ENCODE data around the gene NKAIN1. TPM values are rescaled to one million over a fixed set of nuclear protein-coding genes. Genes with fewer than 3 reads are reported as not detected.
"Not testable (repeated sequence)": the region's sequence is repeated elsewhere in the genome, so short reads cannot be mapped to it uniquely, and the experiment has no call there.

Gene NKAIN1
- total and polyA plus RNA-seq, 2 donors (not counting 1 experiment from before 2014, with no cell fraction given), result not detected

DNA sequence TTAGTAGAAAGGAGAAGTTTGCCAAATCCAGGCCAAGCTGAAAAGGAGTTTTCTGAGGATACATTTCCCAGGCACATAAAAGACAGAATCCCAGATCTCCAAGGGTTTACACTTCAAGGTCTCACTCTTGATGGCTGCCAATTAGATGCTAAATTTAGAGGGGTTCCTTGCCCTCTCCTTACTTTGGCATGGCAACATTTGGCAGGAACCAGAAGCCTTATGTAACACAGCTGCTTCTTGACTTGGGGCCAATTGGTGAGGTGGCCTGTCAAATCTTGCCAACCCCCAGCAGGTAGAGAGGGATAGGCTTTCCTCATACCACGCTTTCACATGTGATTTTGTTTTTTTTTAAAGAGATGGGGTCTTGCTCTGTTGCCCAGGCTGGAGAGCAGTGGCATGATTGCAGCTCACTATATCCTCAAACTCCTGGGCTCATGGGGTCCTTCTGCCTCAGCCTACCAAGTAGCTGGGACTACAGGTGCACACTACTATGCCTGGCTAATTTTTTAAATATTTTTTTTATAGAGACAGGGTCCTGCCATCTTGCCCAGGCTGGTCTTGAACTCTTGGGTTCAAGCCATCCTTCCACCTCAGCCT, 25.2 kb upstream of the NKAIN1 start:
- H3K4me1 Mint-ChIP-seq, result no peaks in the 10 kb centered on the region
- no peak overlapping the region for H2AFZ ChIP-seq (ENCODE audit: insufficient read depth, low read depth, low read length, poor library complexity, severe bottlenecking)
- no peaks in the 10 kb centered on the region for H3K79me2 ChIP-seq (ENCODE audit: control insufficient read depth, insufficient read depth, low read length)
- no peaks in the 10 kb centered on the region for H3K27me3 Mint-ChIP-seq
- H3K4me1 ChIP-seq (ENCODE audit: control insufficient read depth in 2 of 2, insufficient read depth in 2 of 2, low read length in 2 of 2), result no peaks in the 10 kb centered on the region
- H3K9ac ChIP-seq (ENCODE audit: low read length), result no peak overlapping the region
- H3K4me3 Mint-ChIP-seq, result no peak overlapping the region
- no peaks in the 10 kb centered on the region for H4K20me1 ChIP-seq (ENCODE audit: control insufficient read depth, insufficient read depth, low read length, poor library complexity, severe bottlenecking)
- TF ChIP-seq CTCF (IDR thresholded peaks at IDR 0.05) (no peak), EZH2 (IDR thresholded peaks at IDR 0.05; ENCODE audit: borderline replicate concordance, insufficient read depth, low read depth, low read length, poor library complexity, severe bottlenecking) (no peak)
- ATAC-seq (ENCODE audit: low read depth) (no peak), DNase-seq (no peak)
- intact Hi-C loops (cut with micrococcal nuclease), result no loop called here
- no peaks in the 10 kb centered on the region for H3K9me3 Mint-ChIP-seq (ENCODE audit: insufficient read depth)
- no CpG with 5 or more reads among the region's 1 CpG for WGBS (ENCODE audit: insufficient coverage)
- CTCF ChIA-PET, result interaction anchor here (0.8 kb wide), 1 partner anchor 8 kb away, joined by 3 read pairs; no protein-coding TSS in a partner anchor
- H3K27ac Mint-ChIP-seq, result no peak overlapping the region
- H3K36me3 ChIP-seq (replicated peaks in 1 of 2; ENCODE audit: control extremely low read depth in 1 of 2, control insufficient read depth in 1 of 2, extremely low read depth in 1 of 2, insufficient read depth in 2 of 2, low read length in 1 of 2), result peaks cover 23 to 70% of the 10 kb centered on the region in 2 experiments
- POLR2A ChIA-PET, result no interaction called here
- H3K4me3 ChIP-seq (ENCODE audit: control extremely low read depth in 1 of 5, extremely low read depth in 1 of 5, insufficient read depth in 1 of 5, low read depth in 2 of 5, low read length in 4 of 5), result no peak overlapping the region
- no peaks in the 10 kb centered on the region for H3K27me3 ChIP-seq (replicated peaks in 1 of 4; ENCODE audit: control extremely low read depth in 1 of 4, control insufficient read depth in 3 of 4, insufficient read depth in 4 of 4, low read length in 3 of 4)
- H3K4me2 ChIP-seq (replicated peaks; ENCODE audit: low read depth, low read length, poor library complexity, severe bottlenecking), result no peak overlapping the region
- H3K27ac ChIP-seq (ENCODE audit: low read length in 2 of 2), result no peak overlapping the region
- no peaks in the 10 kb centered on the region for H3K9me3 ChIP-seq (ENCODE audit: control extremely low read depth in 1 of 3, control insufficient read depth in 2 of 3, insufficient read depth in 1 of 3, low read length in 2 of 3)

GRCh38 chr1:31263408-31263807, 23.7 kb upstream of the NKAIN1 start:
- WGBS (ENCODE audit: insufficient coverage), result 100% methylated on average over 2 of the region's 3 CpGs
- H3K4me1 ChIP-seq (ENCODE audit: control insufficient read depth in 2 of 2, insufficient read depth in 2 of 2, low read length in 2 of 2), result no peaks in the 10 kb centered on the region
- ChIA-PET POLR2A (no interaction called here), CTCF (no interaction called here)
- intact Hi-C loops (cut with micrococcal nuclease), result no loop called here
- no peak overlapping the region for H3K4me2 ChIP-seq (replicated peaks; ENCODE audit: low read depth, low read length, poor library complexity, severe bottlenecking)
- H2AFZ ChIP-seq (ENCODE audit: insufficient read depth, low read depth, low read length, poor library complexity, severe bottlenecking), result no peak overlapping the region
- no peak overlapping the region for H3K27ac Mint-ChIP-seq
- no peaks in the 10 kb centered on the region for H3K9me3 ChIP-seq (ENCODE audit: control extremely low read depth in 1 of 3, control insufficient read depth in 2 of 3, insufficient read depth in 1 of 3, low read length in 2 of 3)
- no peak overlapping the region for H3K4me3 Mint-ChIP-seq
- no peaks in the 10 kb centered on the region for H3K27me3 Mint-ChIP-seq
- H3K36me3 ChIP-seq (replicated peaks in 1 of 2; ENCODE audit: control extremely low read depth in 1 of 2, control insufficient read depth in 1 of 2, extremely low read depth in 1 of 2, insufficient read depth in 2 of 2, low read length in 1 of 2), result peaks cover 15 to 69% of the 10 kb centered on the region in 2 experiments
- no peaks in the 10 kb centered on the region for H3K79me2 ChIP-seq (ENCODE audit: control insufficient read depth, insufficient read depth, low read length)
- DNase-seq (no peak), ATAC-seq (ENCODE audit: low read depth) (no peak)
- H3K27me3 ChIP-seq (replicated peaks in 1 of 4; ENCODE audit: control extremely low read depth in 1 of 4, control insufficient read depth in 3 of 4, insufficient read depth in 4 of 4, low read length in 3 of 4), result no peaks in the 10 kb centered on the region
- H3K9ac ChIP-seq (ENCODE audit: low read length), result no peak overlapping the region
- H3K4me1 Mint-ChIP-seq, result no peaks in the 10 kb centered on the region
- no peaks in the 10 kb centered on the region for H4K20me1 ChIP-seq (ENCODE audit: control insufficient read depth, insufficient read depth, low read length, poor library complexity, severe bottlenecking)
- H3K9me3 Mint-ChIP-seq (ENCODE audit: insufficient read depth), result no peaks in the 10 kb centered on the region
- no peak overlapping the region for H3K4me3 ChIP-seq (ENCODE audit: control extremely low read depth in 1 of 5, extremely low read depth in 1 of 5, insufficient read depth in 1 of 5, low read depth in 2 of 5, low read length in 4 of 5)
- no peak for TF ChIP-seq EZH2 (IDR thresholded peaks at IDR 0.05; ENCODE audit: borderline replicate concordance, insufficient read depth, low read depth, low read length, poor library complexity, severe bottlenecking)
- no peak for TF ChIP-seq CTCF (IDR thresholded peaks at IDR 0.05)
- H3K27ac ChIP-seq (ENCODE audit: low read length in 2 of 2), result no peak overlapping the region

DNA sequence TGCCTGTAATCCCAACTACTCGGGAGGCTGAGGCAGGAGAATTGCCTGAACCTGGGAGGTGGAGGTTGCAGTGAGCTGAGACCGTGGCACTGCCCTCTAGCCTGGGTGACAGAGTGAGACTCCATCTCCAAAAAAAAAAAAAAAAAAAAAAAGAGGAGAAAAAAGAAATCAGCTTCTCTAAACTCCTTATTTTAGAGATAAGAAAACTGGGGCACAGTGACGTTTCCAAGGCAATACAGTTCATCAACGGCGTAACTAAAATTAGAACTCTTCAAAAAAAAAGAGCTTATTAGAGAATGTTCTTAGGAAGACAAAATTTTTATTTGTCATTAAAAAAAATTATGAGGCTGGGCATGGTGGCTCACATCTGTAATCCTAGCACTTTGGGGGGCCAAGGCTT, 22.7 kb upstream of the NKAIN1 start:
- not testable (repeated sequence) for H3K79me2 ChIP-seq (ENCODE audit: control insufficient read depth, insufficient read depth, low read length)
- H3K36me3 ChIP-seq (replicated peaks in 1 of 2; ENCODE audit: control extremely low read depth in 1 of 2, control insufficient read depth in 1 of 2, extremely low read depth in 1 of 2, insufficient read depth in 2 of 2, low read length in 1 of 2), result peaks cover 20 to 76% of the 10 kb centered on the region in 2 experiments

More for the DNA sequence above, 22.7 kb upstream of the NKAIN1 start:
- ATAC-seq (ENCODE audit: low read depth); H3K9me3 Mint-ChIP-seq (ENCODE audit: insufficient read depth); H3K4me3 Mint-ChIP-seq; H3K4me3 ChIP-seq (ENCODE audit: control extremely low read depth in 1 of 5, extremely low read depth in 1 of 5, insufficient read depth in 1 of 5, low read depth in 2 of 5, low read length in 4 of 5); DNase-seq; H3K4me1 ChIP-seq (ENCODE audit: control insufficient read depth in 2 of 2, insufficient read depth in 2 of 2, low read length in 2 of 2); H3K4me1 Mint-ChIP-seq; H3K4me2 ChIP-seq (replicated peaks; ENCODE audit: low read depth, low read length, poor library complexity, severe bottlenecking); H3K9me3 ChIP-seq (ENCODE audit: control extremely low read depth in 1 of 3, control insufficient read depth in 2 of 3, insufficient read depth in 1 of 3, low read length in 2 of 3); H3K27me3 ChIP-seq (replicated peaks in 1 of 4; ENCODE audit: control extremely low read depth in 1 of 4, control insufficient read depth in 3 of 4, insufficient read depth in 4 of 4, low read length in 3 of 4); H3K9ac ChIP-seq (ENCODE audit: low read length); intact Hi-C loops (cut with micrococcal nuclease); H3K27ac ChIP-seq (ENCODE audit: low read length in 2 of 2); H2AFZ ChIP-seq (ENCODE audit: insufficient read depth, low read depth, low read length, poor library complexity, severe bottlenecking); H4K20me1 ChIP-seq (ENCODE audit: control insufficient read depth, insufficient read depth, low read length, poor library complexity, severe bottlenecking); H3K27ac Mint-ChIP-seq; H3K27me3 Mint-ChIP-seq: not testable (repeated sequence)
- WGBS (ENCODE audit: insufficient coverage), result no CpG with 5 or more reads among the region's 5 CpGs
- ChIA-PET CTCF (interaction anchor here (0.7 kb wide), 1 partner anchor 285 kb away, joined by 3 read pairs; no protein-coding TSS in a partner anchor), POLR2A (interaction anchor here (0.6 kb wide), 1 partner anchor 480 kb away, joined by 4 read pairs; no protein-coding TSS in a partner anchor)
